ENCODE results near the gene PRKACG. TPM values are rescaled to one million over a fixed set of nuclear protein-coding genes. Genes with fewer than 3 reads are reported as not detected.
A peak's percentile ranks its signal among the peaks of the same experiment; 100 is the strongest.
"Not testable (repeated sequence)": the region's sequence is repeated elsewhere in the genome, so short reads cannot be mapped to it uniquely, and the experiment has no call there.

Gene PRKACG
- total RNA-seq, 1 donor from 2014 or later, result not detected

GRCh38 chr9:69013382-69013727 lies 558 bp downstream of the PRKACG start:
- Mint-ChIP-seq H3K27me3 (peaks cover 22% of the 10 kb centered on the region), H3K4me1 (peaks cover 15% of the 10 kb centered on the region), H3K36me3 (ENCODE audit: low read depth) (peaks cover under 1% of the 10 kb centered on the region), H3K9me3 (no peaks in the 10 kb centered on the region), H3K27ac (no peak overlapping the region), H3K4me3 (no peak overlapping the region)
- DNase-seq, result no peak
- intact Hi-C loops (cut with micrococcal nuclease), result no loop called here

GRCh38 chr9:69012696-69013381 lies 1.1 kb downstream of the PRKACG start:
- H3K4me1 Mint-ChIP-seq, result peaks cover 14% of the 10 kb centered on the region
- H3K36me3 Mint-ChIP-seq (ENCODE audit: low read depth), result peaks cover 4% of the 10 kb centered on the region
- peak; percentile 64 for DNase-seq
- peak overlapping the region; percentile 40 for H3K4me3 Mint-ChIP-seq
- peaks cover 22% of the 10 kb centered on the region for H3K27me3 Mint-ChIP-seq
- intact Hi-C loops (cut with micrococcal nuclease), result no loop called here
- H3K9me3 Mint-ChIP-seq, result no peaks in the 10 kb centered on the region
- H3K27ac Mint-ChIP-seq, result no peak overlapping the region

GRCh38 chr9:69009708-69010107 lies 4.2 kb downstream of the PRKACG start:
- Mint-ChIP-seq H3K9me3 (no peaks in the 10 kb centered on the region), H3K27me3 (peaks cover 9% of the 10 kb centered on the region), H3K4me3 (no peak overlapping the region), H3K4me1 (peaks cover 14% of the 10 kb centered on the region), H3K36me3 (ENCODE audit: low read depth) (peaks cover 4% of the 10 kb centered on the region), H3K27ac (no peak overlapping the region)
- intact Hi-C loops (cut with micrococcal nuclease), result no loop called here
- DNase-seq, result no peak

- H3K4me1 Mint-ChIP-seq, result peaks cover 4% of the 10 kb centered on the region
- no peak overlapping the region for H3K27ac Mint-ChIP-seq
- peaks cover 2% of the 10 kb centered on the region for H3K27me3 Mint-ChIP-seq
- peaks cover 6% of the 10 kb centered on the region for H3K36me3 Mint-ChIP-seq (ENCODE audit: low read depth)
- H3K4me3 Mint-ChIP-seq, result no peak overlapping the region
- intact Hi-C loops (cut with micrococcal nuclease), result no loop called here
- no peak for DNase-seq
- no peaks in the 10 kb centered on the region for H3K9me3 Mint-ChIP-seq
Measured at GRCh38 chr9:69004836-69005235, 9.1 kb downstream of the PRKACG start.

GRCh38 chr9:69003051-69003450 lies 10.9 kb downstream of the PRKACG start:
- Mint-ChIP-seq H3K4me1 (peaks cover 20% of the 10 kb centered on the region), H3K9me3 (no peaks in the 10 kb centered on the region), H3K27me3 (peaks cover 2% of the 10 kb centered on the region), H3K27ac (peak overlapping the region; percentile 31), H3K4me3 (no peak overlapping the region), H3K36me3 (ENCODE audit: low read depth) (peaks cover 3% of the 10 kb centered on the region)
- no peak for DNase-seq
- intact Hi-C loops (cut with micrococcal nuclease), result no loop called here

- no peak for DNase-seq
- H3K4me3 Mint-ChIP-seq, result no peak overlapping the region
- H3K4me1 Mint-ChIP-seq, result peaks cover 25% of the 10 kb centered on the region
- no peak overlapping the region for H3K27ac Mint-ChIP-seq
- no peaks in the 10 kb centered on the region for H3K9me3 Mint-ChIP-seq
- peaks cover 2% of the 10 kb centered on the region for H3K27me3 Mint-ChIP-seq
- peaks cover 2% of the 10 kb centered on the region for H3K36me3 Mint-ChIP-seq (ENCODE audit: low read depth)
- intact Hi-C loops (cut with micrococcal nuclease), result no loop called here
Measured at GRCh38 chr9:69001921-69002320, 12.0 kb downstream of the PRKACG start.

GRCh38 chr9:68999393-69000105 lies 14.4 kb downstream of the PRKACG start:
- H3K9me3 Mint-ChIP-seq, result no peaks in the 10 kb centered on the region
- DNase-seq, result peak; percentile 93
- peaks cover 8% of the 10 kb centered on the region for H3K36me3 Mint-ChIP-seq (ENCODE audit: low read depth)
- intact Hi-C loops (cut with micrococcal nuclease), result loop anchor here (1.0 to 10.0 kb wide), 8 partner anchors 25 to 415 kb away; a partner anchor contains a TSS
- no peak overlapping the region for H3K4me3 Mint-ChIP-seq
- peak overlapping the region; percentile 26 for H3K27ac Mint-ChIP-seq
- H3K4me1 Mint-ChIP-seq, result peaks cover 34% of the 10 kb centered on the region
- H3K27me3 Mint-ChIP-seq, result peaks cover 2% of the 10 kb centered on the region

- Mint-ChIP-seq H3K27ac (no peak overlapping the region), H3K27me3 (peaks cover 2% of the 10 kb centered on the region), H3K4me3 (no peak overlapping the region), H3K36me3 (ENCODE audit: low read depth) (peaks cover 8% of the 10 kb centered on the region), H3K9me3 (no peaks in the 10 kb centered on the region), H3K4me1 (peaks cover 34% of the 10 kb centered on the region)
- intact Hi-C loops (cut with micrococcal nuclease), result loop anchor here (1.0 to 10.0 kb wide), 8 partner anchors 25 to 415 kb away; a partner anchor contains a TSS
- DNase-seq, result no peak
Measured at GRCh38 chr9:68998812-68999211, 15.1 kb downstream of the PRKACG start.

GRCh38 chr9:68998385-68998784 lies 15.5 kb downstream of the PRKACG start:
- intact Hi-C loops (cut with micrococcal nuclease), result loop anchor here (2.0 to 10.0 kb wide), 4 partner anchors 28 to 292 kb away; no protein-coding TSS in a partner anchor
- peaks cover 10% of the 10 kb centered on the region for H3K36me3 Mint-ChIP-seq (ENCODE audit: low read depth)
- H3K4me3 Mint-ChIP-seq, result no peak overlapping the region
- H3K4me1 Mint-ChIP-seq, result peaks cover 34% of the 10 kb centered on the region
- no peak overlapping the region for H3K27ac Mint-ChIP-seq
- peaks cover 2% of the 10 kb centered on the region for H3K27me3 Mint-ChIP-seq
- no peak for DNase-seq
- H3K9me3 Mint-ChIP-seq, result no peaks in the 10 kb centered on the region

- no peak for DNase-seq
- Mint-ChIP-seq H3K27me3 (no peaks in the 10 kb centered on the region), H3K4me3 (no peak overlapping the region), H3K27ac (no peak overlapping the region), H3K36me3 (ENCODE audit: low read depth) (peaks cover 10% of the 10 kb centered on the region), H3K9me3 (no peaks in the 10 kb centered on the region), H3K4me1 (peaks cover 34% of the 10 kb centered on the region)
- intact Hi-C loops (cut with micrococcal nuclease), result loop anchor here (2.0 to 10.0 kb wide), 4 partner anchors 29 to 291 kb away; no protein-coding TSS in a partner anchor
Measured at GRCh38 chr9:68997666-68998065, 16.2 kb downstream of the PRKACG start.

- H3K9me3 Mint-ChIP-seq, result no peaks in the 10 kb centered on the region
- intact Hi-C loops (cut with micrococcal nuclease), result loop anchor here (5.0 to 10.0 kb wide), 2 partner anchors 79 to 152 kb away; no protein-coding TSS in a partner anchor
Measured at GRCh38 chr9:68996462-68996861, 17.5 kb downstream of the PRKACG start.

GRCh38 chr9:68995776-68996175 lies 18.1 kb downstream of the PRKACG start:
- Mint-ChIP-seq H3K4me3 (no peak overlapping the region), H3K9me3 (no peaks in the 10 kb centered on the region), H3K27ac (peak overlapping the region; percentile 48), H3K27me3 (no peaks in the 10 kb centered on the region), H3K36me3 (ENCODE audit: low read depth) (peaks cover 10% of the 10 kb centered on the region), H3K4me1 (peaks cover 34% of the 10 kb centered on the region)
- intact Hi-C loops (cut with micrococcal nuclease), result loop anchor here (5.0 to 10.0 kb wide), 2 partner anchors 78 to 151 kb away; no protein-coding TSS in a partner anchor
- DNase-seq, result no peak

More at GRCh38 chr9:68996462-68996861, 17.5 kb downstream of the PRKACG start:
- DNase-seq, result no peak
- peaks cover 10% of the 10 kb centered on the region for H3K36me3 Mint-ChIP-seq (ENCODE audit: low read depth)
- peak overlapping the region; percentile 18 for H3K4me3 Mint-ChIP-seq
- peaks cover 34% of the 10 kb centered on the region for H3K4me1 Mint-ChIP-seq
- H3K27ac Mint-ChIP-seq, result peak overlapping the region; percentile 57
- H3K27me3 Mint-ChIP-seq, result no peaks in the 10 kb centered on the region

GRCh38 chr9:68991457-68991856 lies 22.5 kb downstream of the PRKACG start:
- no peaks in the 10 kb centered on the region for H3K27me3 Mint-ChIP-seq
- DNase-seq, result no peak
- intact Hi-C loops (cut with micrococcal nuclease), result loop anchor here (10.0 kb wide), 1 partner anchor 147 kb away; no protein-coding TSS in a partner anchor
- H3K27ac Mint-ChIP-seq, result no peak overlapping the region
- H3K4me1 Mint-ChIP-seq, result peaks cover 9% of the 10 kb centered on the region
- H3K36me3 Mint-ChIP-seq (ENCODE audit: low read depth), result peaks cover 15% of the 10 kb centered on the region
- H3K4me3 Mint-ChIP-seq, result no peak overlapping the region
- H3K9me3 Mint-ChIP-seq, result no peaks in the 10 kb centered on the region

- H3K36me3 Mint-ChIP-seq (ENCODE audit: low read depth); H3K4me3 Mint-ChIP-seq; H3K9me3 Mint-ChIP-seq; H3K27me3 Mint-ChIP-seq; H3K27ac Mint-ChIP-seq; DNase-seq; intact Hi-C loops (cut with micrococcal nuclease): not testable (repeated sequence)
- H3K4me1 Mint-ChIP-seq, result peaks cover 19% of the 10 kb centered on the region
Measured at GRCh38 chr9:68986949-68987348, 27.0 kb downstream of the PRKACG start.
